Daoy (cell line): ENCODE results near the gene ZGLP1. TPM values are rescaled to one million over a fixed set of nuclear protein-coding genes. Genes with fewer than 3 reads are reported as not detected.
"Not testable (repeated sequence)": the region's sequence is repeated elsewhere in the genome, so short reads cannot be mapped to it uniquely, and the experiment has no call there.

Experiments used
- DNase-seq: peaks from one replicate; pipeline ENCODE4 v3.0.0-alpha.2; 2015; ENCODE audit warnings: low read depth
- total RNA-seq: library from RNA; depleted of rRNA; stranded (reverse); fragments of >200 nt; shearing (Covaris generic); gene quantifications from 2 replicates; pipeline ENCODE4 v1.2.3, GENCODE V29; 2014

ZGLP1 gene
- total RNA-seq, 1 experiment from 2014 or later = 2.2 TPM

- DNase-seq = no peak
Observed at GRCh38 chr19:10293637-10294367, 15.8 kb downstream of the ZGLP1 start.

- no peak for DNase-seq
Observed at GRCh38 chr19:10292789-10293636, 16.6 kb downstream of the ZGLP1 start.

GRCh38 chr19:10292206-10292788 lies 17.3 kb downstream of the ZGLP1 start:
- peak; percentile 81 for DNase-seq

- DNase-seq = no peak
Observed at GRCh38 chr19:10291554-10292205, 17.9 kb downstream of the ZGLP1 start.

DNA sequence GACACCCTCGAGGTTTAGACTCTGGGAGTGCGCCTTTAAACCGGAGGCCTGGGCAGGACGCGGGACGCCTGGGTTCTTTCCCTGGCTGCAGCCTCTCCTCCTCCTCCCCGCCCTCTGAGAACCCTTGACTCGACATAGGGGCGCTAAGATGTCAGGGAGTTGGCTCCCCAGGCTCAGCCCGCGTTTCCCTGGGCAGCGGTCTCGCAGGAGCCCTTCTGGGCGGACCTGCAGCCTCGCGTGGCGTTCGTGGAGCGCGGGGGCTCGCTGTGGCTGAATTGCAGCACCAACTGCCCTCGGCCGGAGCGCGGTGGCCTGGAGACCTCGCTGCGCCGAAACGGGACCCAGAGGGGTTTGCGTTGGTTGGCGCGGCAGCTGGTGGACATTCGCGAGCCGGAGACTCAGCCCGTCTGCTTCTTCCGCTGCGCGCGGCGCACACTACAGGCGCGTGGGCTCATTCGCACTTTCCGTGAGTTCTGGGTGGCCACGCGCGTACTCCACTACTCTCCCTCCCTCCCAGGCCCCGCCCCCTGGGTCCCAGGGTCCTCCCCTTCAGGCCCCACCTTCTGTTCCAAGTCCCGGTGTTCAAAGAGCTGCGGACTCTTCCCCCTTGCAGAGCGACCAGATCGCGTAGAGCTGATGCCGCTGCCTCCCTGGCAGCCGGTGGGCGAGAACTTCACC lies 18.6 kb downstream of the ZGLP1 start:
- DNase-seq = peak; percentile 60

DNA sequence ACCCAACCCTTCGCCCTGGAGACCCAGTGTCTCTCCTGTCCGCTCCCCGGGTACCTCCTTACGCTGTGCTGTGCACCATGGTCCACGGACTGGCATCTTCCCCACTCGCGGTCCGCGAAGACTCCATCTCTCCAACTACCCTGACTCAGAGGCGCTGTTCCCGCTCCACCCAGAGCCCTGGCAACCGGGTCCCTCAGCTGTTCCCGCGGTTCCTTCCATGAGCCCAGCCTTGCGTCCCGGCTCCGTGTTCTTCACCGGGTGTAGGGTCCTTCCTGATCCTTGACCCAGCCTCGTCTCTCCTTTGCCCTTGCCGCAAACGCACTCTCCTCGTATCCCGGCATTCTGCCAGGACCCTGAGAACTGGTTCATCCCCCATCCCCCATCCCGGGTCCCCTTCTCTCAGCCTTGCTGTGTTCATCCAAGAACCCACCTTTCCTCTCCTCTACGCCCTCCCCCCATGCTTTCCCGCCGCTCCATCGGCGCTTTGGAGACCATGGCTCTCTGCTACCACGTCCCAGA lies 19.2 kb downstream of the ZGLP1 start:
- DNase-seq = peak; percentile 52

DNA sequence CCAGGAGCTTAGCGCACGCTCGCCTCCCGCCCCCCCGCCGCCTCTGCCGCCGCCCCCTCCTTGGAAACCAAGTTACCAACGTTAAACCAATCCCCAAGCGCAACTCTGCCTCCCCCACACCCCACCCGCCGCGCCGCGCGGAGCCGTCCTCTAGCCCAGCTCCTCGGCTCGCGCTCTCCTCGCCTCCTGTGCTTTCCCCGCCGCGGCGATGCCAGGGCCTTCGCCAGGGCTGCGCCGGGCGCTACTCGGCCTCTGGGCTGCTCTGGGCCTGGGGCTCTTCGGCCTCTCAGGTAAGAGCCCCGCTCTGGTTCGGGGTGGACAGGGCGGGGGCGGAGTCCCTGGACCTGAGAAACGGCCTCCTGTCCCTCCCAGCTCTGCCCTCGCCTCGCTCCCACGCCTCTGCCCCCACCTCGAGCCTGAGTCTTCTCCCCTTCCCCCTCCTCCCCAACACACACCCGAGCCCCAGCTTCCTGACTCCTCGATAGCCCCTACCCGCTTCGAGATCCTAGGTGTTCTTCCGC lies 19.7 kb downstream of the ZGLP1 start, which contains the start of gene ICAM5:
Gene ICAM5, plus strand, starts transcription at position 117 of the 521 bp plus-strand sequence. Its CDS starts 92 bp downstream, at position 209.
- DNase-seq = peak; percentile 71

DNA sequence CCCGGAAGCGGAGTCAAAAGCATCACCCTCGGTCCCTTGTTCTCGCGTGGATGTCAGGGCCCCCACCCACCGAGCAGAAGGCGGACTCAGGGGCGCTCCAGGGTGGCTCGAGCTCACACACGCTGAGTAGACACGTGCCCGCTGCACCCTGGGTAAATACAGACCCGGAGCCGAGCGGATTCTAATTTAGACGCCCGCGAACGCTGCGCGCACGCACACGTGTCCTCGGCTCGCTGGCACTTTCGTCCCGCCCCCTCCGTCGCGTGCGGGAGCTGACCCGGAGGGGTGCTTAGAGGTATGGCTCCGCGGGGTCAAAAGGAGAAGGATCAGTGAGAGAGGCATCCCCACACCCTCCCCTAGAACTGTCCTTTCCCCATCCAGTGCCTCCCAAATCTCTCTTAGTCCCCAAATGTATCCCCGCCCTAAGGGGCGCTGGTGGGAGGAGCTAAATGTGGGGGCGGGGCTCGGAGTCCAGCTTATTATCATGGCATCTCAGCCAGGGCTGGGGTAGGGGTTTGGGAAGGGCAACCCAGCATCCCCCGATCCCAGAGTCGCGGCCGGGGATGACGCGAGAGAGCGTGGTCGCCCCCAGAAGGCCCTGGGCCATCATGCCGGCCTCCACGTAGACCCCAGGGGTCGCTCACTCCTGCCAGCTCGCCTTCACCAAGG lies 20.3 kb downstream of the ZGLP1 start:
- peak; percentile 84 for DNase-seq

DNA sequence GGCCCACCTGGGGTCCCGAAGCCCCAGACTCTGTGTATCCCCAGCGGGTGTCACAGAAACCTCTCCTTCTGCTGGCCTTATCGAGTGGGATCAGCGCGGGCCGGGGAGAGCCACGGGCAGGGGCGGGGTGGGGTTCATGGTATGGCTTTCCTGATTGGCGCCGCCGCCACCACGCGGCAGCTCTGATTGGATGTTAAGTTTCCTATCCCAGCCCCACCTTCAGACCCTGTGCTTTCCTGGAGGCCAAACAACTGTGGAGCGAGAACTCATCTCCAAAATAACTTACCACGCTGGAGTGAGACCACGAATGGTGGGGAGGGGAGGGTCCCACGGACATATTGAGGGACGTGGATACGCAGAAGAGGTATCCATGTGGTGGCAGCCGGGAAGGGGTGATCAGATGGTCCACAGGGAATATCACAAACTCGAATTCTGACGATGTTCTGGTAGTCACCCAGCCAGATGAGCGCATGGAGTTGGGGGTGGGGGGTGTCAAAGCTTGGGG lies 20.9 kb downstream of the ZGLP1 start:
- DNase-seq = peak; percentile 86

DNA sequence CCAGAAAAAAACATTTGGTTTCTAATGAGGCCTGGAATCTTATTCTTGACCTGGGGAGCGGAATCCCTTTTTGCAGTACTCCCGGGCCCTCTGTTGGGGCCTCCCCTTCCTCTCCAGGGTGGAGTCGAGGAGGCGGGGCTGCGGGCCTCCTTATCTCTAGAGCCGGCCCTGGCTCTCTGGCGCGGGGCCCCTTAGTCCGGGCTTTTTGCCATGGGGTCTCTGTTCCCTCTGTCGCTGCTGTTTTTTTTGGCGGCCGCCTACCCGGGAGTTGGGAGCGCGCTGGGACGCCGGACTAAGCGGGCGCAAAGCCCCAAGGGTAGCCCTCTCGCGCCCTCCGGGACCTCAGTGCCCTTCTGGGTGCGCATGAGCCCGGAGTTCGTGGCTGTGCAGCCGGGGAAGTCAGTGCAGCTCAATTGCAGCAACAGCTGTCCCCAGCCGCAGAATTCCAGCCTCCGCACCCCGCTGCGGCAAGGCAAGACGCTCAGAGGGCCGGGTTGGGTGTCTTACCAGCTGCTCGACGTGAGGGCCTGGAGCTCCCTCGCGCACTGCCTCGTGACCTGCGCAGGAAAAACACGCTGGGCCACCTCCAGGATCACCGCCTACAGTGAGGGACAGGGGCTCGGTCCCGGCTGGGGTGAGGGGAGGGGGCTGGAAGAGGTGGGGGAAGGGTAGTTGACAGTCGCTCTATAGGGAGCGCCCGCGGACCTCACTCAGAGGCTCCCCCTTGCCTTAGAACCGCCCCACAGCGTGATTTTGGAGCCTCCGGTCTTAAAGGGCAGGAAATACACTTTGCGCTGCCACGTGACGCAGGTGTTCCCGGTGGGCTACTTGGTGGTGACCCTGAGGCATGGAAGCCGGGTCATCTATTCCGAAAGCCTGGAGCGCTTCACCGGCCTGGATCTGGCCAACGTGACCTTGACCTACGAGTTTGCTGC lies 22.5 kb downstream of the ZGLP1 start, which contains the start of gene ICAM4:
Gene ICAM4, plus strand, starts transcription at position 153 of the 935 bp plus-strand sequence. Its CDS starts 58 bp downstream, at position 211.
- peak; percentile 61 for DNase-seq

GRCh38 chr19:10285393-10285792 lies 24.2 kb downstream of the ZGLP1 start:
- DNase-seq = no peak

- no peak for DNase-seq
Observed at GRCh38 chr19:10284960-10285278, 24.7 kb downstream of the ZGLP1 start.

GRCh38 chr19:10284065-10284959 lies 25.3 kb downstream of the ZGLP1 start:
- DNase-seq = no peak

- DNase-seq = no peak
Observed at GRCh38 chr19:10283301-10284064, 26.1 kb downstream of the ZGLP1 start.

DNA sequence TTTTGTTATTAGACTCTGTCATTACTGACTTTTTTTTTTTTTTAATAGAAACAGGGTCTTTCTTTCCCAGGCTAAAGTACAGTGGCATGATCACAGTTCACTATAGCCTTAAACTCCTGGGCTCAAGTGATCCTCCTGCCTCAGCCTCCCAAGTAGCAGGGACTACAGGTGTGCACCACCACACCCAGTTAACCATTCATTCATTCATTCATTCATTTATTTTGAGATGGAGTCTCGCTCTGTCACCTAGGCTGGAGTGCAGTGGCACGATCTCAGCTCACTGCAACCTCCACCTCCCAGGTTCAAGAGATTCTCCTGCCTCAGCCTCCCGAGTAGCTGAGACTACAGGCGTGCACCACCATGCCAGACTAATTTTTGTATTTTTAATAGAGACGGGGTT lies 27.6 kb downstream of the ZGLP1 start:
- not testable (repeated sequence) for DNase-seq

GRCh38 chr19:10279737-10280442 lies 29.7 kb downstream of the ZGLP1 start:
- no peak for DNase-seq
